HG03460 (cell line): ENCODE measurements around the gene OLAH.
"Not testable (repeated sequence)": the region's sequence is repeated elsewhere in the genome, so short reads cannot be mapped to it uniquely, and the experiment has no call there.

ENCODE experiments used
- ATAC-seq: cut with Tn5 transposase; IDR thresholded peaks from one replicate; pipeline ENCODE4 v1.9.1; 2021; ENCODE audit not compliant: unreplicated experiment

Gene OLAH

DNA sequence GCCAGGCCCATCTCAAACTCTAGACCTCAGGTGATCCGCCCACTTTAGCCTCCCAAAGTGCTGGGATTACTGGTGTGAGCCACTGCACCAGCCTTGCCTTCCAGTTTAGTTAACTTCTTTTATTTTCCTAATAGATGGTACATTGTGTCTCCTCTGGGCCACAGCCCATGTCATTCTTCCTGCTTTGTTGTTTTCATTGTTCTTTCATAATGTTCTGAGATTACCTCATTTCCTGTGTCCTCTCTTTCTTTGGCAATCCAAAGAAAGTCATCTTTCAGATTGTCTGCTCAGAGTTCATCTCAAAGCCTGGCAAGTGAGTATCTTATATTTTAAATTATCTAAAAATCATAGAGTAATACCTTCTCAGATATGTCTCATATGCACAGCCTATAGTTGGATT is at the start of gene OLAH:
OLAH (plus strand) TSS at position 270 of the 400 bp plus-strand sequence. CDS start 3,346 bp downstream, outside the sequence.
- no peak for ATAC-seq

- no peak for ATAC-seq
Measured at GRCh38 chr10:14995964-14996565, 47.7 kb upstream of the OLAH start.

- ATAC-seq, result not testable (repeated sequence)
Measured at GRCh38 chr10:15013530-15013929, 30.2 kb upstream of the OLAH start.

GRCh38 chr10:15015451-15015850 is 28.3 kb upstream of the OLAH start:
- no peak for ATAC-seq

GRCh38 chr10:15020966-15021365 is 22.8 kb upstream of the OLAH start:
- not testable (repeated sequence) for ATAC-seq

DNA sequence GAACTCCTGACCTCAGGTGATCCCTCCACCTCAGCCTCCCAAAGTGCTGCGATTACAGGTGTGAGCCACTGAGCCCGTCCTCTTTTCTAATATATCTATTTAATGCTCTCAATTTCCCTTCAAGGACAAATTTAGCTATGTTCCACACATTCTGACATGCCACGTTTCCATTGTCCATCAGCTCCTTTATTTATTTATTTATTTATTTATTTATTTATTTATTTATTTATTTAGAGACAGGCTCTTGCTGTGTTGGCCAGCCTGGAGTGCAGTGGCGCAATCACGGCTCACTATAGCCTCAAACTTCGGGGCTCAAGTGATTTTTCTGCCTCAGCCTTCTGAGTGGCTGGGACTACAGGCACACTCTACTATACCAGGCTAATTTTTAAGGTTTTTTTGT is 20.7 kb upstream of the OLAH start:
- not testable (repeated sequence) for ATAC-seq

DNA sequence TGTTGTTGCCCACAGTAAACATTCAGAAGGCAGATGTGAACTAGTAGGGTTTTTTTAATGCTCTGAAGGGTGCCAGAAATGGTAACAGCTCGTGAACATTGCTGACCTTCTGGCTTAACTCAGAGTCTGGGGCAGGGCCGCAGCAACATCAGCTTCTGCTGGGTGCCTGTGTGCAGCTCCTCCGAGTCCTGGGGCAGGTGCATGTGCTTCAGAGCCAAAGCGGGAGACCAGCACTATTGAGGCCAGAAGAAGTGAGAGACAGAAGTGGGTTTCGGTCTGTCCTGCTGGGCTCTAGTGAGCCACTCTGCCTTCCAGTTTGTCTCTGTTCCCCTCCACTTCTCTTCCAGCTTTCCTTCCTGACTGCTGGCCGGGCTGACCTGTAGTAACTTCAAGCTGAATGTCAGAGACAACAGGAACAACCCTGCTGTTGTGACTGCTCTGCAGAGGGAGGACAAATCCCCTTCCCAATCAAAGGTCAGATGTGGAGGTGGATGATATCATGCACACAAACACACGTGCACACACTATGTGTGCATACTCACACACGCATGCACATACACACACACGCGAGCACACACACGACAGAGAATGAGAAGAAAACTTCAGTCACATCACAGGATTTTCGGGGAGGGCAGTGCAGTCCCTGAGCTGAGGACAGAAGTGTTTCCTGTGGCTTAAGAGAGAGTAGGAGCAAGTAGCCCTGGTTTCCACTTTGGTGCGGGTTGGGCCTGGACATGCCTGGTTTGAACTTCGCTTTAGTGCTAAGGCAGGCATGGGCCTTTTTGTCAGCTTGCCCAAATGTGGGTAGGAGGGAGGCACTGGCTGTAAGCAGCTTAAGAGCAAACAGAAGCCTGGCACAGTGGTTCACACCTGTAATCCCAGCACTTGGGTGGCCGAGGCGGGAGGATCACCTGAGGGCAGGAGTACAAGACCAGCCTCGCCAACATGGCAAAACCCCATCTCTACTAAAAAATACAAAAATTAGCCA is 19.4 kb upstream of the OLAH start:
- not testable (repeated sequence) for ATAC-seq

- ATAC-seq, result not testable (repeated sequence)
Measured at GRCh38 chr10:15025040-15025439, 18.7 kb upstream of the OLAH start.

GRCh38 chr10:15027741-15028140 is 16.0 kb upstream of the OLAH start:
- ATAC-seq, result no peak

DNA sequence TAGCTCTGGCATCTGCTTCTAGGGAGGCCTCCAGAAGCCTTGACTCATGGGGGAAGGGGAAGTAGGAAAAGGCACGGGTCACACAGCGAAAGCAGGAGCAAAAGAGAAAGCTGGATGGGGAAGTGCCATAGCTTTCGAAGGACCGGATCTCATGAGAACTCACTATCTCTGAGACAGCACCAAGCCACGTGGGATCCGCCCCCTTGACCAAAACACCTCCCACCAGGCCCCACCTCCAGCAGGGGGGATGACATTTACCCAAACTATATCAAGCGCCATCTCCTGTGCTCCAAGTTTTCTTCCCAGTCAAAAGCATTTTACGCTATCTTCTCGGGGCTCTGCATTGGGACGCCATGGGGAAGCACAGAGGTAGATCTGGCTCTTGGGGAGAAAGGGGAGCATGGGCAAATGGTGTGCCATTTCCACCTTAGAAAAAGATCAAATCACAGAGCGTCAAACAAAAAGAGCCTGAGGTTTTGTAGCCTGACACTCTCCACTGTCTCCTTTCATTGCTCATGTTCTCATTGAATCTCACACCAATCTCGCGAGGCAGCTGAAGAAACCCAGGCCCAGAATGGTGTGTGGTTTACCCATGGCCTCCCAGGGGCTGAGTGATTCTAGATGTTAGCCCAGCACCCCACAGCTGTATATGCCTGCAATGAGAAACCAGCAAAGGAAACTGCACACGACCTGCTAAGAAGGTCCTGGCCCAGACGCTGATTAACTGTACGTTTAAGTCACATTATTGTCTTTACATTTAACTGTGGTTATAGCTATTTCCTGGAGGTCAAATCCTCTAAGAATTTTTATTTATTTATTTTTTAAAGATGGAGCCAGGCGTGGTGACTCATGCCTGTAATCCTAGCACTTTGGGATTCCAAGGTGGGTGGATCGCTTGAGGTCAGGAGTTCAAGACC is 8.1 kb upstream of the OLAH start:
- ATAC-seq, result no peak

- ATAC-seq, result no peak
Measured at GRCh38 chr10:15037691-15038090, 6.1 kb upstream of the OLAH start.

- no peak for ATAC-seq
Measured at GRCh38 chr10:15038416-15038815, 5.3 kb upstream of the OLAH start.

DNA sequence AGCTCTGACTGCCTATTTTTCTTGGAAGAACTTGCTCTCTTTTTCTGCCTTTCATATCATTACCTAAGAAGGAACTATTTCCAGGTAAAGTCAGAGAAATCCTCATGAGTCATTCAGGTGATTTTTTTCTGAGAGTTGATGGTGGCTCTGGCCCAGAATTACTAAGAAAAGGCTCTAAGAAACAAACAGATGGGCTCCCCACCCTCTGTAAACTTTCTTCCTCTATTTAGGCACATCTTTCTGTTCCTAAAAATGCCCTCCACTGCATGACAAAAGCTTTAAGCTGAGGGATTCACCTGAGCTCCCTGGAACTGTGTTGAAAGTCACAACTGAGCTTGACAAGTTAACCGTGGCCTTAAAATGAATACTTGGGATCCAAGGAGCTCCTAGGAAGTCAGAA is 1.6 kb downstream of the OLAH start:
- no peak for ATAC-seq

GRCh38 chr10:15046626-15047025 is 2.9 kb downstream of the OLAH start:
- no peak for ATAC-seq

DNA sequence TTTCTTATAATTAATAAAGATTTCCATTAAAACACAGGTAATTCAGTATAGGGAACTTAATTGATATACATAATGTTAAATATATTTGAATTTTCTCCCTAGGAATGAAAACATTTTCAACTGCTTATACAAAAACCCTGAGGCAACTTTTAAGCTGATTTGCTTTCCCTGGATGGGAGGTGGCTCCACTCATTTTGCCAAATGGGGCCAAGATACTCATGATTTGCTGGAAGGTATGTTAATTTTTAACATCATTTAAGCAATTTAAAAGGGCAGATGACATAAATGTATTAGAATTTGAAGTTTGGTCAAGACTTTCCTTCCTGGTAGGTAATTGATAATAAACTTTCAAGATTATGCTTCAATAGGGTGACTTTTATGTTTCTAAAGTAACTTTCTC is 5.8 kb downstream of the OLAH start:
- no peak for ATAC-seq

DNA sequence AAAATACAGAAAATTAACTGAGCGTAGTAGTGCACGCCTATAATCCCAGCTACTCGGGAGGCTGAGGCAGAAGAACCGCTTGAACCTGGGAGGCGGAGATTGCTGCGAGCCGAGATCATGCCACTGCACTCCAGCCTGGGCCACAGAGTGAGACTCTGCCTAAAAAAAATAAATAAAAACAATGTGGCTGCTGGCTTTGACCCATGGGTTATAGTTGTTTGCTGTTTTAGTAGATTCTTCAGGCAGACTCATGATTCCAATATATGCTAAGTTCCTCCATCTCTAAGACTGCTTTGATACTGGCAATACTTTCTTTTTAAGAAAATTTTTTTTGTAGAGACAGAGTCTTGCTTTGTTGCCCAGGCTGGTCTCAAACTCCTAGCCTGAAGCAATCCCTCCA is 8.4 kb downstream of the OLAH start:
- ATAC-seq, result no peak

DNA sequence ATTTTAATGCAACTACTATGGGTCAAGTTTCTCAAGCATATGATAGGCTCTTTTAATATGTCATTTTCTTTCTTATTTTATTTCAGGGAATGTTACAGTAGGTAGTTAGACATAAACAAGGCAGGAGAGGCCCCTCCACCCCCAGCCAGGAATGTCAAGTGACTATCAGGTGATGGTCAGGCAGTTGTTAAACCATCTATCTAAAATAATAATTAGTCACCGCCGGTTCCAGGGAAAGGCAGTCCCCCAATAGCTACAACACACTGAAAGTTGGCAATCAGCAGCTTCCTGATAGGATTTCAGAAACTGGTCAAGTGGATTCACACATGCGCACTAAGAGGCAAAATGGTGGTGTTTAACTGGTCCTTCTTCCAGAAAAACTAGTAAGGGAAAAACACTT is 9.3 kb downstream of the OLAH start:
- no peak for ATAC-seq

DNA sequence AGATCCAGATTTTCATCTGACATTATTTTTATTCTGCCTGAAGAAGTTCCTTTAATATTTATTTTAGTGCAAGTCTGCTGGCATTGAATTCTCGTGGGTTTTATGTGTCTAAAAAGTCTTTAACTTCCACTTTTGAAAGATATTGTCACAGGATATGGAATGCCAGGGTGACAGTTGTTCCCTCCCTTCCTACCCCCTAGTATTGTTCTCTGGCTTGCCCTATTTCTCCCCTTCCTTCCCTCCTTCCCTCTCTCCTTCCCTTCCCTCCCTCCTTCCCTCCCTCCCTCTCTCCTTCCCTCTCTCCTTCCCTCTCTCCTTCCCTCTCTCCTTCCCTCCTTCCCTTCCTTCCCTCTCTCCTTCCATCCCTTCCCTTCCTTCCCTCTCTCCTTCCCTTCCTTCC is 14.9 kb downstream of the OLAH start:
- ATAC-seq, result no peak

DNA sequence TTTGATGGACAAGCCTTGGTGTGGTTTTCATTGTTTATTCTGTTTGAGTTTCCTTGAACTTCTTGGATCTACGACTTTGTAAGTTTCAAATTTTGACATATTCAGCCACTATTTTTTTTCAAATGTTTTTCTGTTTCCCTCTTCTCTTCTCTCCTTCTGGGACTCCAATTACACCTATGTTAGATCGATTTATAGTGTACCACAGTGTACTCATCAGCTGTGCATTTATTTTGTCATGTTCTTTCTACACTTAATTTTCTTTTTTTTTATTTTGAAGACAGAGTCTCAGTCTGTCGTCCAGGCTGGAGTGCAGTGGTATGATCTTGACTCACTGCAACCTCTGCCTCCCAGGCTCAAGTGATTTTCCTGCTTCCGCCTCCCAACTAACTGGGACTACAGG is 16.2 kb downstream of the OLAH start:
- ATAC-seq, result no peak

- no peak for ATAC-seq
Measured at GRCh38 chr10:15060638-15061037, 16.9 kb downstream of the OLAH start.

DNA sequence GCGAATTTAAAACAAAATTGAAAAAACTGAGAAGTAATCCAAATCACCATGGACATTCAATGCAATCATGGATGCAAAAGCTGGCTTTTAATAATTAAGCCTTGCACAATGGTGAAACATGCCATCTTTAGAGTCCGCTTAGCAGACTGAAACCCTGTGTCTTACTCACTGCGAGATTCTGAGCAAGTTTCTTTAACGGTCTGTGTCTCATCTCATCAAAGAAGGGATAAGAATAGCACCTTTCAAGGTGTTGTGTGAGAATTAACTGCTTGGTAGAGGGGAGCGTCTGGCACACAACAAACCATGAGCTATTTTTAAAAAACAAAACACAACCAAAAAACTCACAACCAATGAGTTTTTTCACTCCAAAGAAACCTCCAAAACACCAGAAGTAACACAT is 23.4 kb downstream of the OLAH start:
- ATAC-seq, result no peak
